Measurements from ENCODE around the gene FBXO42.
"Not testable (repeated sequence)": the region's sequence is repeated elsewhere in the genome, so short reads cannot be mapped to it uniquely, and the experiment has no call there.

Gene FBXO42

DNA sequence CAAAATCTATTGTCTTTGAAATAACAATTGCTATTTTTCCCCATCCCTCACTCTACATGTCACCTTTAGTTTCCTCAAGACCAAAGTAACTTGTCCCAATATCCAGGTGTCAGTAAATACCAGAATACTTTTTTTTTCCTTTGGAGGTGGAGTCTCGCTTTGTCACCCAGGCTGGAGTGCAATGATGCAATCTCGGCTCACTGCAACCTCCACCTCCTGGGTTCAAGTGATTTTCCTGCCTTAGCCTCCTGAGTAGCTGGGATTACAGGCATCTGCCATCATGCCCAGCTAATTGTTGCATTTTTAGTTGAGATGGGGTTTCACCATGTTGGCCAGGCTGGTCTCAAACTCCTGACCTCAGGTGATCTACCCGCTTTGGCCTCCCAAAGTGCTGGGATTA is 94.7 kb downstream of the FBXO42 start:
- not testable (repeated sequence) for DNase-seq

DNA sequence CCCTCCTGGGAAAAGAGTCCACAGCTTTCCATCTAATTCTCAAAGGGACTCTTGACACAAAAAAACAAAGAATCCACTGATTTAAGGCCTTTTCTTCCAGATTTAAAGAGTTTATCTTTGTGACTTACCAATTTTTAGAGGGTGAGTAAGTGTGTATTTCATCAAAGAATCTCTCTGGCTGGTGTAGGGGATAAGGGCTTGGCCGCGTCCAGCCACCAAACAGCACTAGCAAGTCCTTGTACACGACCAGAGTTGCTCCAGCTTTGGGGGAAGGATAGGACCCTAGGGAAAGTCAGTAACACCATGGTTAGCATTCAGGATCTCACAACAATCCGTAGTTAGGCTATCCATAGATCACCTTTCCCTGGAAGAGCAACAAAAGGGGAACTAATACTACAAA is 95.8 kb downstream of the FBXO42 start:
- DNase-seq = no peak

DNA sequence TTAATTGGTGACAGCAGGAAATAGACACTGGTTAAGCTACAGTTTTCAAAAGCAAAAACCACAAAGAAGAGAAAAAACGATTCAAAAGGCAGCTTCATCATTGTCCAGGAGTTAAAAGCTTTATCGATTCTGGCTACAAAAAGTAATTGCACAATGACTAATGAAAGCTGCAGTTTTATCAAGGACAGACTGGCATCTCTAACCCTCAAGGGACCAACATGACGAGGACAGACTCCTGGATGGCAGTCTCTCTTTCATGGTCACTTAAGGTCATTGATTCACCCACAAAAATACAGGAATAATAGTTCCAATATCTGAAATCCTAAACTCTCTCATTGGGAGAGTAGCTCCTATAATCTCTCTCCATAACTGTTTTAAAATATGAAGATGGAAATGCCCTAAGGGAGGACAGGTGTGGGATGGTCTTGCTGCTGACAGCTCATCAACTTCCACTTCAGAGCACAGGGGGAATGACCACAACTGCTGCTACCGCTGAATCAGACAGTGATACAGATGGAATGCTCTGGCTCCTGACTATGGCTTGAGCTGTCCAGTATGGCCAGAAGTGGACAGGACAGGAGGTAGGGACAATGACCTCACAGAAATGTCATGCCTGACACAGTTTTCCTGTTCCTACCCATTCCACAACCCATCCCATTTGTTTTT is 97.9 kb downstream of the FBXO42 start:
- no peak for DNase-seq

DNA sequence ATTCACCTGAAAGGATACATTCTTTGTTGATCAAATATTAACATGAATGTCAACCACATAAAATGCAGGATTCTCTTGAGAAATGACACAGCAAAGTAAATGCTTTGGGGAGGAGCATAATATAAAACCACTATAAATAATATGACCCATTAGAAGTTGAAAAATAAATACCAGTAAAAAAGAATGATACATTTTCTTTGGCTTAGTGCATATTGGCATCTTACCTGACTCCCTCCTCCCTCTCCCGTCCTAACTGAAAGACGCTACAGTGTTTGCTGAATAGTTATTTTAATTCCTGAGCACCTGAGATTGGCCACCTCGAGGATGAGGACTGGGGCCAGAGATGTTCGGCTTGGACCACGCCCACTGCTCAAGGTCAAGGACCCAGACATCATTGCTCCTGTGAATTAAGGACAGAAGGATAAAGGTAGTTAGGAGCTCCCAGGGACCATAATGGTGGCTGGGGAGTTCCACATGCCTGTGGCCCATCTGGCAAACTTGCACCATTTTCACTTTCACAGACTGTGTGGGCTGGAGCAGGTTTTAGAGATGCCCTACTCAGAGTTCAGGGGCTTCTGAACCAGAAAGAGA is 98.9 kb downstream of the FBXO42 start:
- no peak for DNase-seq

DNA sequence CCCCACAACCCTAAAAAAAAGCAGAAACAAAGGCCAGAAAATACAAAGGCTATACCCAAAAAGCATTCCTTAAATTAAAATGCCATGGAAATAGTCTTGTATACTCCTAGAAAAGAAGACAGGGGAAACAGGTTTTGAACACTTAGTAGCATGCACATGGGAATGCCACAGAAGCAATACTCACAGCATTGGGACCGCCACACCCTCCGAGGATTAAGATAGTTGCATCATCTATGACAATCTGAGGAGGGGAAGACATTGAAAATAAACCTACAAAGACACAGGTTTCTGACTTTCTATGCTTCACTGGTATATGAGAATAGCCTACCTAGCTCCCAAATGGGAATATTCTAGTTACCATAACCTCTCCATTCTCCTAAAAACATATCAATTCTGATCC is 99.4 kb downstream of the FBXO42 start:
- no peak for DNase-seq

DNA sequence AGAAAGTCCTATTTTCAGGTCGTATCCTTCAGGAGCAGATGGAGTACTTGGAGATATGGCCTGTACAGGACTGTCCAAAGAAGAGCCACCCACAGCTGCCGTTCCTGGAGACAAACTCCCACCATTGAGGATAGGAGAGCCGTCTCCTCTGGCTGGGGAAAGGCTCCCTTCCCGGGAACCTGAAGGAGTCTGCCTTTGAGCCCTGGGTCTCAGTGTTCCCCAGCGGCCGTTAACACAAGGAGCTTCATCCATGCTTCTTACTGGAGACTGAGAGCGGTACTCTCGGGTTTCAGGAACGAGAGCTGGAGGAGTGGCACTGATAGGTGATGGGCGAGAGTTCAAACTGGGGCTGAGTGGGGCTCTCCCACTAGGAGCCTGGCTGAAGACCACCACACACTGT is 100.9 kb downstream of the FBXO42 start:
- no peak for DNase-seq

DNA sequence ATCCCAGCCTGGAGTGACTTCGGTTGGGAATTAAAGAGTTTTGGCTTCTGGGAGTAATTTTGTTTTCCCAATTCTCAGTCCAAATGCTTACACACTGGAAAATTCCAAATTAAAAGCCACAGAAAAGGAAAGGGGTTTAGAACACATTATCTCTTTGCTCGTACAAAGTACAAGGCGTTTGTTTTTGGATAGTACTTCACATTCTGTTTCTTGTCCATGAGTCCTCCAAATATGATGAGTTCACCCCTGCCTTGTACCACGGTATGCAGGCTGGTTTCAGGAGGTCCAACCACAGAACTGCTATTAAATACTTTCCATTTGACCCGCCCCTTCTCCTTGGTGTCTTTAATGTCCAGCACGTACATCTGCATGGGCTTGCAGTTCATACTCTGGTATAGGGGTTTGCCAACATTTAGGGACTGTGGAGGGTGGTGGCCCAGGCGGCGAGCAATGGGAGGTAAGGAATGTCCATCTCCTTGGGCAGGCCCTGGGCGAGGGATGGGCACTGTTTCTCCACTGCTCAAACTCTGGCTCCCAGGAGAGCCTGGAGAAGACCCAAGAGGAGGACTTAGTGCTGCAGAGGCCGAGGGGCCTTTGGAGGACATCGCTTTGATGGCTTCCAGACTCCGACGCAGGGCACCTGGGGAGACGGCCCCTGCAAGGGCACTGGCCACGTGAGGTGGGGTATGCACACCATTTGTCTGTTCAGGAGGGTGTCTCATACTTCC is 101.6 kb downstream of the FBXO42 start:
- DNase-seq = no peak

DNA sequence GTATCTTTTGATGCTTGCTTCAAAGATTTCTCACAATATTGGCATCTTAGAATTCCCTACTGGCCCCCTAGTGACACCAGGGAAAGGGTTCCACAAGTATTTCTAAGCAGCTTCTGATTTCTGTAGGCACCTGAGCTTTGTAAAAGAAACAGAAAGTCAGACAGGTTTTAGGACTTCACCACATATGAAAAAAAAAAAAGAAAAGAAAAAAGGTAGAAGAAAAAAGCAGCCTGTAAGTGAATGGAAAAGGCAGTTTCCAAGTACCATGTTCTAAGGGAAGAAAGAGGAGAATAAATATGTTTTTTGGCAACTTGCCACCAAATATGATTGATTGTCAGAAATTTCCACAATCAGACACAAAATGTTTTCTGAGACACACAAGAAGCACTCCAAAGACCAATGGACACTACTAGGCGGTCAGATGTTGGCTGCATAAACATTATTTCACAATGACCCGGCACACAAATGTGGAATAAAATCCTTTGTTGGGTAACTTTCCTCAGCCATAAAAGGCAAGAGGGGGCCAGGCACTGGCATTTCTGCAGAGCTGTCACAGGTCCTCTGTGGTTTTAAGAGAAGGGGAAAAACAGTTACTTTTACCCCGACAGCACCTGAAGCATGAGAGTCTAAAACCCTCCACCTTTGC is 102.6 kb downstream of the FBXO42 start:
- DNase-seq = no peak

DNA sequence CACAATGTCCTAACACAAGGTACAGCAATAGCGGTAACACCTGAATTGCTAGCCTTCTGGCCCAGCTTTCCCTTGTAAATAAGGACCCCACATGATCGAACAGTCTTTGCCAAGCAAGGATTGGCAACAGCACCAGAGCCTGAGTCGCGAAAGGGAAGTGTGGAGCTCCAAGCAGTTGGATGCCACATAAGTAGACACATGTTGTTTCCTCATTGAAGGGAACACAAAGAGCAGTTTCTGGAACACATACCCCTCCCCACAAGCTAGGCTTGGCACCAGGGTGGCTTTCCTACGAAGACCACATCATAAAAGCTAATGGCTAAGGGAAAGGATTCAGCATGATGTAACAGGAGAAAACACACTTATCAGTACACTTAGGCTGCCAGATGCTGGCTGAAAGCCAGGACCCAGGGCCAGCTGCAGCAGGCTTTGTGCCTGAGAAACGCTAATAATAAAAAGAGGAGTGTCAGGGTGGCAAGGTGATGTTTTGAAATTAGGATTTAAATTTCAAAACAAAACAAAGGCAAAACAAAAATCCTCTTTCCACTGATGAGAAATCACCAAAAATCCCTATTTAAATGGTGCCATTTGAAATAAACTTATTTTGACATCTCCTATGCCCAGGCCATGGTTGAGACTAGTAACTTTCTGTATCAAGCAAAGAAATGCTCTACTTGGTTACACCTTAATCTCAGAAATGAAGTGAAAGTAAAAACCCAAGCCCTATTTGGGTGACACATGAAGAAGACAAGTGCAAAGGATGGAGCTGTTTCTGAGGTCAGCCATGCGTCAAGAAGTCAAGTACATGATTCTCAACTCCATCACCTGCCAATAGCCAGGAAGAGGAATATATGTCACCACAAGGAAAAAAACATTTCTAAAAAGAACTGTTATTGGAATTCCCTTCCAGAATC is 103.4 kb downstream of the FBXO42 start:
- DNase-seq = peak; percentile 95

DNA sequence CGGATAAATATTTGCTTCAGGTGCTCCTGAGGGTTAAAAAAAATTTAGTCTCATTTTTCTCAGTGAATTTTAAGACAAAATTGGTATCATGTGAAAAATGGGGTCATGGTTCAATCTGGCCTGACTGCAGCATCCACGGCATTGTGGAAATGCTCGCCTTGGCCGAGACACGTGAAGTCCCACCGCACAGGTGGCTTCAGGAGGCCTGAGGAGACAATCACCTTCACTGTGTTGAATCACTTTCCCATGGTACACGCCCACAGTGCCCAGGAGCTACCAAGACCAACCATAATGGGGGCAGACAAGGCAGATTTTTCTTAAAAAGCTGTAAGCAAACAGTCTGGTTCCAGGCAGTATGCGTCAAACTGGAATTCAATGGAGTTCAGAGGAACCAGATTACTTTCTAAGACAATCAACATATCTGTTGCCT is 104.3 kb downstream of the FBXO42 start:
- no peak for DNase-seq

DNA sequence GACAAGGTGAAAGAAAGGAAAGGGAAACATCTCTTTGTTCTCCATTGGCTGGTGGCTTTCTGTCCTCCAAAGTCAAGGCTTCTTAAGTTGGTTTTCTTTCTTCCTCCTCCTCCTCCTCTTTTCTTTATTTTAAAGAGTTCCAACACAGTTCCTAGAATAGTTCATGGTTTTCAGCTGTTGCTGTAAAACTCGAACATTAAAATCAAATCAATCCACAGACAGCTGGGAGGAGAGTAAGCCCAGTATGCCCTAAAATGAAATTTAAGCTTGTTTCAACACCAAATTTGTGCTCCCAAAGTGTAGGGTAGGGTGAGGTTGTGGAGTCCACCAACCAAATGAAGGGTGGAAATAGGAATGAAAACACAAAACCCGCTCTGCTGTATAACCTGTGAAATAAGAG is 104.8 kb downstream of the FBXO42 start:
- no peak for DNase-seq

DNA sequence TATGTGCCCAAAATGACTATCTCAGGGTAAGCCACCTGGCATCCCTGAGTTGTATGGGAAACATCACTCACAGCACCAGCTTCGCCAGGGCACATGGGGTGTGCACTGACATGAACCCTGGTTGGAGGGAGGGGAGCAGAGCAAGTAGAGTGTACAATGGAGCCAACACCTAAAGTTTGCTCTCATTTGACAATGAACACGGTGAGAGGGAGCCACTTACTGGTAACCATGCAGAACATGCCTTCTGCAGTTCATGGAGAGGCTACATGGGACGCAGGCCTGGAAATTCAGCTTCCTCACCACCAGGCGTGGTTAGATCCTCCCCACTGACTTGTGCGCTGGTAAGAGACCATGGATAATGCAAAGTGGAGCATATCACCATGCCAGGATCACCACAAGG is 105.3 kb downstream of the FBXO42 start:
- DNase-seq = no peak

DNA sequence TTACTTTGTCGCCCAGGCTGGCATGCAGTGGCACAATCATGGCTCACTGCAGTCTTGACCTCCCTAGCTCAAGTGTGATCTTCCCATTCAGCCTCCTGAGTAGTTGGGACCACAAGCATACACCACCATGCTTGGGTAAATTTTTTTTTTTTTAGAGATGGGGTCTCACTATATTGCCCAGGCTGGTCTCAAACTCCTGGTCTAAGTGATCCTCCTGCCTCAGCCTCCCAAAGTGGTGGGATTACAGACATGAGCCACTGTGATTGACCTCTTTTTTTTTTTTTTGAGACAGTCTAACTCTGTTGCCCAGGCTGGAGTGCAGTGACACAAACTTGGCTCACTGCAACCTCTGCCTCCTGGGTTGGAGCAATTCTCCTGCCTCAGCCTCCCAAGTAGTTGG is 106.0 kb downstream of the FBXO42 start:
- DNase-seq = not testable (repeated sequence)

DNA sequence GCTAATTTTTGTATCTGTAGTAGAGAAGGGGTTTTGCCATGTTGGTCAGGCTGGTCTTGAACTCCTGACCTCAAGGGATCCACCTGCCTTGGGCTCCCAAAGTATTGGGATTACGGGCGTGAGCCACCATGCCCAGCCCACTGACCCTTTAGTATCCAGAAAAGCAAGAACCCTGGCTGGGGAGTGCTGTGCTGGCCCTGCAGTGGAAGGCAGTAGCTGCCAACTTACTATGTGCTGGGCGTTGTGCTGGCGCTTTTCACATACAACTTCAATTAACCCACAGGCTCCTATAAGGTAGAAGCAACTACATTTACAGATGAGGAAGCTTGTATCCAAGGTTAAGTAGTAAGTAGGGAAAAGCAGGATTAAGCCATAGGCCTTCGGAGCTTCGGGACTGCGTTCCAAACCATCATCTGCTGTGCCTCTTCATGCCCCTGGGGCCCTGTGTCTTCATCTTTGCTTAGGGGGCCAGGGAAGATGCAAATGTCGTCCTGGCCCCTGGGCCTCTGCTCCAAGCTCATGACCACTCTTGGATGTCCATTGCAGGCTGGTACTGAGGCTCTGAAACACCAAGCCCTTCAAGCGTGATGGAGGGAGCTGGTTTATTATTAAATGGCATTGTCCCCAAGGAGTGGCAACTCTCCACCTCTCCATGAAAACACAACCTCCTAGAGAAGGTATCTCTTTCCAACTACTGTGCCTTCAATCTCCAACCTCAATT is 106.6 kb downstream of the FBXO42 start:
- no peak for DNase-seq

DNA sequence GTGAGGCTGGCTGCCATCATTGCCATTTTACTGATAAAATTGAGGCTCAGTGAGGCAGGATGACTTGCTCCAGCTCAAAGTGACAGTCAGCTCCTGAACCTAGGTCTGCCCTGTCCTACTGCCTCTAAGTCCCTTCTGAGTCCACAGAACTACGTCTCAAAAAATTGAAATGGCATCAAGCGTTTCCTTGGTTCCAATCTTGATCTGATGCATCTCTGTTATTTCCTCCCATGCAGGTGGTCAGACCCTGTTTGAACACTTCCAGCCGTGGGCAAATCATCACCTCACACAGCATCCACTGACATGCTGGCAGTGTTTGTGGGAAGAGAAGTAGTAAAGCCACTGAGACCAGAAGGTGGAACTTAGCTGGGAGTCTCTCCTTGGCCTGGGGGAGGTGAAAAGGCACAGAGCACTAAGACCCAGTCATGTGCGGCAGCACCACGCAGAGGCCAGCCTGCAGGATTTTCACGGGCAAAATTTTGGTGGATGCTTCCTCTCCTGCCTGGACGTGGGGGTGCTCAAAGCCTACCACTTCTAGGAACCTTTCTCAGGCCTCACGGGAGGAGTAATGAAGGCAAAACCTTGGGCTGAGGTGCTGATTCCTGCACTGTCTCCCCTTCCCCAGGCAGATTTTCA is 107.5 kb downstream of the FBXO42 start:
- no peak for DNase-seq

DNA sequence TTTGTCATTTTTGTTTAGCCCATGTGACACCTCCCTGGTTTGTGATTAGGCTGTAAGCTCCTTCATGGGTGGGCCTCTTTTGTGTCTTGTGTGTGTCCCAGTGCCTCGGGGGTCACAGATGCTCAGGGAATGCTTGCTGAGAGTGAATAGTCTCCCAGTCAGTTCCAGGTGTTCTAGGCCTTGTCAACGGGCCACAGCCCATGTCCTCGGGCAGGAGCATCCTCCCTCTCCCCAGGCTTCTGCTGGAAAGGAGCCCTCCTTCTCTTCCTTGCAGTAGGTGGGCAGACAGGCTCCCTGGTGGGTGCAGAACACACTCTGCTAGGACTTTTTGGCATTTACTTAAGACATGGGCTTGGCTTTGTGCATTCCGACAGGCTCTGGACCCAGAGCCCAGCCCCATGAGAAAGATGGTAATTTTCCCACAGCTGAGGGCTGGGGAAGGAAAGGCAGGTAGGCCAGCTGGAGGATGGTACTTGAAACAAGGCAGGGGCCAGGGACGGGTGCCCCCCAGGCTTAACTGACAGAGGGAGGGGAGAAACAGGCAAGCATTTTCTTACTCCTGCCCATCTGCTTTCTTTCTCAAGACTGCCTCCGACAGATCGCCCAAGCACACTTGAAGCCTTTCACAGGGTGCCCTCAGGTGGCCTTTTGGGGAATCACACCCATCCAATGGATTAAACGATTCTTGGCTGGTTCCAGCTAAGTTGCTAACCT is 108.2 kb downstream of the FBXO42 start:
- DNase-seq = no peak

DNA sequence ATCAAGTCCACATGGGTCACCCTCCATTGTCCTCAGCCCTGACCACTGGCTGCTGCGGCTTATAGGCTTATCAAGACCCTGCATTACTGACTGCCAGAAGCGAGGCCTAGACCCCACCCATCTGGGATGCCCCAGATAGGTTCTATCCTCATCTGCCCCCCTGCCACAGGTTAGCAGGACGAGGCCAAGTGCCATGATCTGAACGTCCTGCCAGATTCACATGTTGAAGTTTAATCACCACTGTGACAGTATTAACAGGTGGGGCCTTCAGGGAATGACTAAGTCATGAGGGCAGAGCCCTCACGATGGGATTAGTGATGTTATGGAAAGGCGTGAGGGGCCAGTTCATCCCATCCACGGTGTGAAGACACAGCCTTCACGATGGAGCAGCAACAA is 109.1 kb downstream of the FBXO42 start:
- DNase-seq = no peak

DNA sequence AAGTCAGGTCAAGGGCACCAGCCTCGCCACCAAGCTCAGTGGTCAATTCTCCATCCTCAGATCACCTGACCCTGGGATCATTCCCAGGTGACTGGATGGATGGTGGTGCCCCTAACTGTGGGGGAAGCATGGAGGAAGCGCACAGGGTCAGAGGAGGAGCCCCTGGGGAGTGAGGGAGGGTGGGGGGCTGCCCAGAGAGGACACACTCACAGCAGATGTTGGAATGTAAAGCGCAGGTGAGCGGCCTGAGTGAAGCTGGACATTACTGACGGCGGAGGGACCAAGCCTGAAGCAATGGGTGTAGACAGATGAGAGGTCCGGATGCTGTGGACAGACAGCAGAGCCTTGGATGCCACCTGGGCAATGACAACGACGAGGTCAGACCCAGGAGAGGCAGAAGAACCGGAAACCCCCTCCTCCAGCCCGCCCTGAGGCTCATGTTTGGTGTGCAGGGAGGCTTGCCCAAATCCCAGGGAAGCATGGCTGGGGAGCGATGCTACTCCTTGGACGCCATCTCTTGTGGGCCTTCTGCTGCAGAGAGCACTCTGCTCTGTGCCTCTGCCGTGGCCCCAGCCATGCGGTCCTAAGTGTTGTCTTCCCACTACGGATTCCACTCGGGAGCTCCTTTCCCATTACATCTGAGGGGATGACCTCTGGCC is 109.6 kb downstream of the FBXO42 start:
- no peak for DNase-seq

DNA sequence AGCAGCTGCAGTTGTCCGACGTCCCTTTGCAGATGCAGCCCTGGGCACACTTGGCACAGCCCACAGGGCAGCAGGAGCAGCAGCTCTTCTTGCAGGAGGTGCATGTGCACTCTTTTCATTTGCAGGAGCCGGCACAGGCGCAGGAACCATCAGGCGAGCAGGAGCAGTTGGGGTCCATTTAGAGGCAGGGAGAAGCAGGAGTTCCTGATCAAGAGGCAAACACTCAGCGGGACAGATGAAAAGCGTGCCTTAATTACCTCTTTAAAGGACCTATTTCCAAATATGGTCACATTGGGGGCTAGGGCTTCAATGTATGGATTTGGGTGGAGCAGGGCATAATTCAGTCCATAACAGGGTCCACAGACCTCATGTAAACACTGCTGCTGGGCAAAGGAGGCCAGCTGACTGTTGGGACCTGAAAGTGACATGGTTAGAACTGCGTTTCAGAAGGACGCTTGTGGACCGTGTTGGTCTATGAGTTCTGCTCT is 111.0 kb downstream of the FBXO42 start:
- no peak for DNase-seq

DNA sequence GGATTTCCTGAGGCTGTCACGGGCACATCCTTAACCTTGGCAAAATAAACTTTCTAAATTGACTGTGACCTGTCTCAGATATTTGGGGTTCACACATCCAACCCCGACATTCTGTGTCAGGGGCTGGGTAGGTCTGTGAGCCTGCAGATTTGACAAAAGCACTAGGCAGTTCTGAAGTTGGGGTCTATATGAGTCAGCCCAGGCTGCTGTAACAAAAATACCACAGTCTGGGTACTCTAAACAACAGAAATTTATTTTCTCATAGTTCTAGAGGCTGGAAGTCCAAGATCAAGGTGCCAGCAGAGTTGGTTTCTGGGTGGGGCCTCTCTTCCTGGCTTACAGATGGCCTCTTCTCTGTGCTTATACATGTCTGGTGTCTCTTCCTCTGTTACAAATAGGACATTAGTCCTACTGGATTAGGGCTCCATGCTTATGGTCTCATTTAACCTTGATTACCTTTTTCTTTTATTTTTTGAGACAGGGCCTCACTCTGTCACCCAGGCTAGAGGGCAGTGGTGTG is 112.2 kb downstream of the FBXO42 start:
- DNase-seq = no peak

All from NCI-H1436 treated with DMSO at 0.1 percent for 48 hours (cell line).